ENCODE measurements around the gene MAD1L1.

The MAD1L1 gene

GRCh38 chr7:2171855-2172254, 60.9 kb downstream of the MAD1L1 start:
- no peak; the same call in 1 of the 2 replicates for TF ChIP-seq CTCF (IDR thresholded peaks at IDR 0.05)

GRCh38 chr7:2170576-2171521, 61.9 kb downstream of the MAD1L1 start:
- TF ChIP-seq CTCF (IDR thresholded peaks at IDR 0.05): no peak

GRCh38 chr7:2169923-2170575, 62.7 kb downstream of the MAD1L1 start:
- TF ChIP-seq CTCF (IDR thresholded peaks at IDR 0.05): no peak

GRCh38 chr7:2168615-2169311, 64.0 kb downstream of the MAD1L1 start:
- no peak for TF ChIP-seq CTCF (IDR thresholded peaks at IDR 0.05)

- TF ChIP-seq CTCF (IDR thresholded peaks at IDR 0.05): no peak
These were observed 66.0 kb downstream of the MAD1L1 start for GRCh38 chr7:2166625-2167280.

- TF ChIP-seq CTCF (IDR thresholded peaks at IDR 0.05): no peak
These were observed 66.8 kb downstream of the MAD1L1 start for GRCh38 chr7:2165610-2166594.

Data from LNCAP (cell line).